Subcutaneous abdominal adipose tissue (tissue), 5 donors: ENCODE data around the gene MS4A4E.

Experiments
- H3K27ac ChIP-seq: one replicate; pipeline ENCODE4 v1.7.0; 2013; ENCODE audit warnings: low read depth, mild to moderate bottlenecking, inconsistent platforms, low read length, moderate library complexity
- H3K27me3 ChIP-seq, 5 donors: one replicate each; pipeline ENCODE4 v1.7.0; 2013; ENCODE audit warnings: low read length in 5 of 5, inconsistent platforms in 1 of 5; ENCODE audit not compliant: control insufficient read depth in 5 of 5, insufficient read depth in 4 of 5
- H3K36me3 ChIP-seq, 5 donors: one replicate each; pipeline ENCODE4 v1.7.0; 2013; ENCODE audit warnings: low read length in 5 of 5; ENCODE audit not compliant: control insufficient read depth in 5 of 5, insufficient read depth in 5 of 5
- H3K4me1 ChIP-seq, 5 donors: one replicate each; pipeline ENCODE4 v1.7.0; 2013; ENCODE audit warnings: low read length in 5 of 5, mild to moderate bottlenecking in 3 of 5, moderate library complexity in 1 of 5; ENCODE audit not compliant: control insufficient read depth in 5 of 5, insufficient read depth in 5 of 5
- H3K4me3 ChIP-seq, 5 donors: one replicate each; pipeline ENCODE4 v1.7.0; 2013; ENCODE audit warnings: low read length in 5 of 5, low read depth in 1 of 5
- H3K9ac ChIP-seq, 5 donors: one replicate each; pipeline ENCODE4 v1.7.0; 2013; ENCODE audit warnings: low read length in 5 of 5, mild to moderate bottlenecking in 4 of 5, moderate library complexity in 3 of 5
- H3K9me3 ChIP-seq, 5 donors: one replicate each; pipeline ENCODE4 v1.7.0; 2013; ENCODE audit warnings: low read length in 5 of 5; ENCODE audit not compliant: control insufficient read depth in 5 of 5
- donor health status: healthy.
- donor health status: healthy.
- donor health status: healthy.
- donor health status: healthy.
- donor health status: healthy.

Gene MS4A4E

DNA sequence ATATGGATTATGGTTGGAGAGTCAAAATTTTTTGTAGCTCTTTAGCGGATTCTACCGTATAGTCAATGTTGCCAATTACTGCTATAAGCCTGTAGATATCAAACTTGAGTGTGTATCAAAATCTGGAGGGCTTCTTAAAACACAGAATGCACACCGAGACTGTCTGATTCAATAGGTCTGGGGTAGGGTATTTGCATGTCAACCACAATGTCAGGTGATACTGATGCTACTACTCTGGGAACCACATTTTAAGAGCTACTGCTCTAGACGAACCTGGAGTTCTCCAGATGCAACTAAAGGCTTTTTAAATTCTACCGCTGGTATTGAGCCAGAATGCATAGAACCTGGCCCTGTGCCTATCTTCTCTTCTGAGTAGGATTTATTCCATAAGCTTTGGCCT lies 21.7 kb upstream of the MS4A4E start:
- no peak overlapping the region for H3K27ac ChIP-seq
- H3K4me3 ChIP-seq: no peak overlapping the region
- no peaks in the 10 kb centered on the region for H3K36me3 ChIP-seq
- no peaks in the 10 kb centered on the region for H3K9me3 ChIP-seq
- no peaks in the 10 kb centered on the region for H3K27me3 ChIP-seq
- H3K9ac ChIP-seq: no peak overlapping the region
- H3K4me1 ChIP-seq: peaks cover 0 to 8% (median 0%) of the 10 kb centered on the region in 5 donors

DNA sequence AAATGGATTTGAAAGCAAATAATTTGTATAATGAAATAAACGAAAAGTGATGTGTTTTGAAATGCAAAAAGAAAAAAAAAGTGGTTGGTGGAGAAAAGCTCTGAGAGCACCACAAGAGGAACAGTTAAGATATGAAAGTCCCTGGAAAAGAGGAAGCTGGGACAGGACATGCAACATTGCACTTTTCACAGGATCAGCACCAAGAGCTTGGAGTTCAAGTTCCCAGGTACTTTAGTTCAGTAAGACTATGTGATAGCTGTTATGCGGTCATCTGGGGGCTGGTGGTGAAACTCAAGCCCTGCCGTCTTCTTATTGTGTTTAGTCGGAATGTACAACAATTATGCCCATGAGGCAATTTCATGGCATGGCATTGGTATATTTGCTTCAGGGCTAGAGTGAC lies 20.5 kb upstream of the MS4A4E start:
- no peaks in the 10 kb centered on the region for H3K9me3 ChIP-seq
- no peaks in the 10 kb centered on the region for H3K27me3 ChIP-seq
- H3K9ac ChIP-seq: no peak overlapping the region
- H3K27ac ChIP-seq: no peak overlapping the region
- no peak overlapping the region for H3K4me3 ChIP-seq
- H3K4me1 ChIP-seq: peaks cover 0 to 8% (median 0%) of the 10 kb centered on the region in 5 donors
- H3K36me3 ChIP-seq: no peaks in the 10 kb centered on the region

DNA sequence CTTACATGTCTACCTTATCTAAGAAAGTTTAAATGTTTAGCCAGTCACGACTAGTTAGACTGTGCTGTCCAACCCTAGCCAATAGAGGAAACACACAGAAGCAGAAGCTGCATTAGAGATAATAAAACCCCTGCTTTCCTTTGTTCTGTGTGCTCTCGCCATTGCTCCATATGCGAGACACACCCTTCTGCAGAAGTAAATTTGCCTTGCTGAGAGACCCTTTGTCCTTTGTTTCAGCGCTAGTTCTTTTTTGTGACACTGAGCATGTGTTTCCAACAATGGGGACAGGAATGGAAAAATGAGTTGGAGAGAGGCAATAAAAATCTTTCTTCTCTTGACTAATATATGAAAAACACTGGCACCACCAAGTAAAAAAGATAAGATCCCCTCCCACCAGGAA lies 18.1 kb upstream of the MS4A4E start:
- Histone ChIP-seq H3K4me3 (no peak overlapping the region), H3K4me1 (peaks cover 0 to 8% (median 0%) of the 10 kb centered on the region in 5 donors), H3K27me3 (no peaks in the 10 kb centered on the region), H3K36me3 (no peaks in the 10 kb centered on the region), H3K9me3 (no peaks in the 10 kb centered on the region), H3K27ac (no peak overlapping the region), H3K9ac (no peak overlapping the region)

DNA sequence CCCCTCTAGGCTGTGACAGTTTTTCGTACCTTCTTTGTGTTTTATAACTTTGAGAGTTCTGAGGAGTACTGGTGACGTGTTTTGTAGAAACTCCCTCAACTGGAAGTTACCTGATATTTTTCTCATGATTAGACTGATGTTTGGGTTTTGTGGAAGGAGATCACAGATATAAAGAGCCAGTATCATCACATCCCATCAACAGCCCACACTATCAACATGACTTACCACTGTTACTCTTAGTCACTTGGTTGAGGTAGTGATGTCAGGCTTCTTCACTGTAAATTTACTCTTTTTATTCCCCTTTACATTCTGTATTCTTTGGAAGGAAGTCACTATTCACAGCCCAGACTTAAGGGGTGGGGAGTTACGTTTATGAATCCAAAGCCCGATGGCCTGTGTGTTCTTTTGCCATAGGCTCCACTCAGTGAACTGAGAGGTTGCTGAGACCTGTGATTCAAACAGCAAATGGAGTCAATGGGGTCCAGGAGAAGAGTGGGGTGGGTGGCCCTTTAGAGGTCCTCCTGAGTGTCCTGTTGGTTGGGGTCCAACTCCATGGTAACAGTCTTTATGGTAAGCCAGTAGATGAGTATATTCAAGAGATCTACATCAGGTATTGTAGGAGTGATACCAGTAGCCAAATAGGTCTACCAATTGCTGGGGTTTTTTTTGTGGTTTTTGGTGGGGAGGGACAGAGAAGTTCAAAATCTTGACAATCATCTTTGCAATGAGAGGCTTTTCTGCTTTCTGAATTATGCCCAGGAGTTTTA lies 15.2 kb upstream of the MS4A4E start:
- no peak overlapping the region for H3K9ac ChIP-seq
- peaks cover 0 to 10% (median 0%) of the 10 kb centered on the region in 5 donors for H3K9me3 ChIP-seq
- peaks cover 0 to 5% (median 0%) of the 10 kb centered on the region in 5 donors for H3K4me1 ChIP-seq
- H3K27ac ChIP-seq: no peak overlapping the region
- H3K27me3 ChIP-seq: no peaks in the 10 kb centered on the region
- no peaks in the 10 kb centered on the region for H3K36me3 ChIP-seq
- H3K4me3 ChIP-seq: no peak overlapping the region

DNA sequence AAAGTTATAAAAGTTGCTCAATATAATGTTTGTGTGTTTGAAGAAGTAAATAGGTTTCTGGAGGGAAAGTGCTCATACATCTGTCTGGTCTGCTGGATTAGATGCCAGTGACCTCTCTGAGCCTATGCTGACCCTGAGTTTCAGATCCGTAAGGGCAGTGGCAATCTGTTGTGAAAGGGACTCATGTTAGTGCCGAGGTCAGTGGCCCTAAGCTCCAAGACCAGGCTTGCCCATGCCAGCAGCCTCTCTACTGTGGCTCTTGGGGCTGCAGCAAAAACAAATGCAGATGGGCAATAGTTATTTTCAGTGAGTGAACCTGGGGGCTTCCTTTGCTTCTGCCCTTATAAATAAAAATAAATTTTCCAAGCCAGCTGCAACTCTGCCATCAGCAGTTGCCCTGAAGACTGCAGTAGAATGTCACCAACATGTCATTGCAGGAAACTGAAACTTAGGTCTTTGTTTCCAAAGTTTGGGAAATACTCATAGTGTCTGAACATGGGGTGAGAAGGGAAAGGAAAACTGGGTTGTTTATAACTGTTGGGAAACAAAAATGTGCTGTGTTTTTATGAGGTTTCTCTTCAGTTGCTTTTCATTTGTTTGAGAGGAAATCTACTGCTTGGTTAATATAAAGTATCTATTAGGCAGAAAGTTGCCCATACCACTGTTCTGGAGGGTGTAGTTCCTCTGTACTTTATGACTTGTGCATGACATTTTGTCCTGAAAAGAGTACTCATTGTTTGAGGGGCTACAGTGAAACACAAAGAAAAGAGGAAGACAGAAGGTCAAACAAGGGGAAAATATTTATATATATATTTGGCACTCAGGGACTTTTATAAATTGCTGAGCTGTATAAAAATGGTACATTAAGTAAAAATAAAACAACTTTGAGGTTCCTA lies 9.5 kb upstream of the MS4A4E start:
- H3K4me3 ChIP-seq: no peak overlapping the region
- peaks cover 0 to 7% (median 0%) of the 10 kb centered on the region in 5 donors for H3K4me1 ChIP-seq
- peaks cover 0 to 3% (median 0%) of the 10 kb centered on the region in 5 donors for H3K27me3 ChIP-seq
- H3K9ac ChIP-seq: no peak overlapping the region
- H3K9me3 ChIP-seq: peaks cover 0 to 10% (median 0%) of the 10 kb centered on the region in 5 donors
- no peak overlapping the region for H3K27ac ChIP-seq
- H3K36me3 ChIP-seq: no peaks in the 10 kb centered on the region

DNA sequence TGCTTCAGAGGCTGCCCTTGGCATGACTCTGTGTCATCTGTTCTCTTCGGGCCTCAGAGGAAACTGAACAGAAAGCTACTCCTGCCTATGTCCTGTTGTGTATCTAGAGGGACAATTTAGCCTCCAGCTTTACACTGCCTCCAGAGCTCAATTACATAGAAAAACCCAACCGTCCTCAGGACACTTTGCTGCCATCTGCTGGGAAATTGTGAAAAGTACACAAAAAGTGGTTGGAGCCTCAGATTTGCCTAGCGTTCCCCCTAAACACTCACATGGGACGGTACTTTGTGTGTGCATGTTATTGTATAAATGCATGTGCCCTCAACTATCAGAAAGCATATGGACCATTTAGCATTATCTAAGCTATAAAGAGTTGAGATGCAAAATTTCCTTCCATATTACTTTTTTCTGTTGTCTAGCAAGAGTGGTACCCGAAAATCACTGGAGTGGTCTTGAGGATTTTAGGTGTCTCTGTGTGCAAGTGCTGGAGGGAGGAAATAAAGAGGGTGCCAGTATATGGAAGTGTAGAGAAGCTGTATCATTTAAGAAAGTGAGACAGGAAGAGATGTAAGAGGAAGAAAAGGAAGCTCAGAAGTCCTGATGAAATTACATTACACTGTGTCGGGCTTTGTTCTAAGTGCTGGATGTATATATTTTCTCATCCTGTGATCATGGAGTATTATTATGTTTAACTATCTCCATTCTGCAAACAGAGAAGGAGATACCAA lies 8.7 kb upstream of the MS4A4E start:
- Histone ChIP-seq H3K27ac (no peak overlapping the region), H3K9ac (no peak overlapping the region), H3K4me3 (no peak overlapping the region), H3K4me1 (peaks cover 0 to 7% (median 0%) of the 10 kb centered on the region in 5 donors), H3K36me3 (no peaks in the 10 kb centered on the region), H3K9me3 (peaks cover 0 to 10% (median 0%) of the 10 kb centered on the region in 5 donors), H3K27me3 (peaks cover 0 to 3% (median 0%) of the 10 kb centered on the region in 5 donors)

DNA sequence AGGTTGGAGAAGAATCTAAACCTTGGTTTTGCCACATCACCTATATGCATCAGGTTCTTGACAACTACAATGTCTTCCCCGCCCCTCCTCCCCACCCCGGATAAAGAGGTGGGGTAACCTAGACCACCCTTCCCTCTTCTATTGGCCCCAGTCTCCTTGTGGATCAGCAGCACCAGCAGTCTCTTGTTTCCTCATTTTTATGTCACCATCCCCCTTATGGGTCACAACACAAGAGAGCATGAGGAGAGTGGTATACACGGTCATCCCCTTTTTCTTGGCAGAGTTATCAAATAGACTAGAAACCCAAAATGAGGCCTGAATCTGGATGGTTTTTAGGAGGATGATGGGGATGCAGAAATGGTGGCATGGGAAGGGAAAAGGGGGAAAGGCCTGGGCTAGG lies 1.2 kb downstream of the MS4A4E start:
- Histone ChIP-seq H3K27ac (no peak overlapping the region), H3K36me3 (no peaks in the 10 kb centered on the region), H3K4me3 (no peak overlapping the region), H3K27me3 (no peaks in the 10 kb centered on the region), H3K9me3 (no peaks in the 10 kb centered on the region), H3K4me1 (no peaks in the 10 kb centered on the region), H3K9ac (no peak overlapping the region)

DNA sequence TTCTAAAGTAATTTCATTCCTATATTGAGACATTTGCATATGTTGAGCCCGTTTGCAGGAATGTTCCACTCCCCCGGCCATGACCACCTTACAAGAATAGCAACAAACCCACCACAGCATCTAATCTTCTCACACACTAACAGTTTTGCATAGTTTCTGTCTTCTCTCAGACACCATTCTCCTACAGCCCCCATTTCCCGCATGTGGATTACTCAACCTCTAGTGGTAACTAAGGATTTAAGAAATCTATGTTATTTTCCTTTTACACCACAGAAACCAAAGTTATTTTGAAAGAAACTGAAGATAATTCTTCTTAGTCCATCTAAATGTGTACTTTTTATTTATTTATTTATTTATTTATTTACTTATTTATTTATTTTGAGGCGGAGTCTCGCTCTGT lies 2.3 kb downstream of the MS4A4E start:
- no peak overlapping the region for H3K9ac ChIP-seq
- no peaks in the 10 kb centered on the region for H3K27me3 ChIP-seq
- no peaks in the 10 kb centered on the region for H3K9me3 ChIP-seq
- H3K36me3 ChIP-seq: no peaks in the 10 kb centered on the region
- H3K4me3 ChIP-seq: no peak overlapping the region
- H3K27ac ChIP-seq: no peak overlapping the region
- H3K4me1 ChIP-seq: no peaks in the 10 kb centered on the region

DNA sequence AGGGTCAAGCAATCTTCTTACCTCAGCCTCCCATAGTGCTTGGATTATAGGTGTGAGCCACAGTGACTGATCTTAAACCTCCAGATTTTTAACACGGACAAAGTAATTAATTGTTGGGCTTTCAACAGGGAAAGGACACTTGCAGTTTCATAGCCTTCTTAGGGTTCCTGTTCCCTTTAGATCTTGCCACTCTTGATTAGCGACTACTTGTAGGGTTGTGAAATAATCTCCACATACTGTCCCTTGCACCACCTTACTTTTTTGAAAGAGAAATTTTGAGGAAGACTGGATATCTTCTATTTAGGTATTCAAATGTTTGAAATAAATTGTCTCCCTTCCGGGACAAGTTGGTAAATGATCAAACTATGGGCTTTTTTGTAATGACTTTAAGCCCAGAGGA lies 7.6 kb downstream of the MS4A4E start:
- H3K9ac ChIP-seq: no peak overlapping the region
- no peaks in the 10 kb centered on the region for H3K36me3 ChIP-seq
- H3K27ac ChIP-seq: no peak overlapping the region

More for the DNA sequence above, 7.6 kb downstream of the MS4A4E start:
- H3K9me3 ChIP-seq: peaks cover 0 to 4% (median 0%) of the 10 kb centered on the region in 5 donors
- no peaks in the 10 kb centered on the region for H3K4me1 ChIP-seq
- no peaks in the 10 kb centered on the region for H3K27me3 ChIP-seq
- H3K4me3 ChIP-seq: no peak overlapping the region
